ENCODE results near the gene PHACTR1.

Gene PHACTR1

DNA sequence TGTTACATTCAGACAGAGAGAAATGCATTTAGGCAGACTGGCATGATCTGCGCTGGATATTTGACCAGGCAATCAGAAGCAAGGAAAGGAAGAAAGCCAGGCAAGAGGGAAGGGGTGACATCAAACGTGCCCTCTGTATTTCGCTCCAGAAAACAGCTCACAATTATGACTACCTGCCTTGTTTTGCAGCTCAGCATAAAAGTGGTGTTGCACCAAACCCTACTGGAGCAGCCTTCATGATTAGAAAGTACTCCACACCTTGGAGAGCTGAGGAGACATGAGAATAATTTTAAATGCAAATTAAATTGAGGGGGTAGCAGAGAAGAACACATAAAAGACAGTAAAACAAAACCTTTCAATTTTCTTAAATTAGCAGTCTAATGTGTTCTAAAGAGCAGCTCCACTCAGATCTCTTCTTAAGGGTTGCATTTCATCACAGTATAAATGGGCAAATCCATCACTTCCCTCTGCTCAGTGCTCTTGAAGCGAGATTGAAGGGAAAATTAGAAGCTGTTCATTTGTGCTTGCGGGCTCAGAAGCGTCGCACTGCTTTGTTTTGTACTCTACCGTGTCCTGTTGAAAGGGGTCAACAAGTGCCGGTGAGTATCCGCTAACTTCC lies at the start of gene PHACTR1:
Gene PHACTR1 (plus strand): TSS at position 470 of the 619 bp plus-strand sequence.
- TF ChIP-seq GATA1 (IDR thresholded peaks at IDR 0.05; ENCODE audit: low read depth, low read length): no peak
- no peak for TF ChIP-seq POLR2A (IDR thresholded peaks at IDR 0.05; ENCODE audit: low read length)
- no peak for DNase-seq

- TF ChIP-seq GATA1 (IDR thresholded peaks at IDR 0.05; ENCODE audit: low read depth, low read length) (no peak), POLR2A (IDR thresholded peaks at IDR 0.05; ENCODE audit: low read length) (no peak)
- DNase-seq: no peak
Measured at GRCh38 chr6:12666886-12667285, 49.7 kb upstream of the PHACTR1 start.

DNA sequence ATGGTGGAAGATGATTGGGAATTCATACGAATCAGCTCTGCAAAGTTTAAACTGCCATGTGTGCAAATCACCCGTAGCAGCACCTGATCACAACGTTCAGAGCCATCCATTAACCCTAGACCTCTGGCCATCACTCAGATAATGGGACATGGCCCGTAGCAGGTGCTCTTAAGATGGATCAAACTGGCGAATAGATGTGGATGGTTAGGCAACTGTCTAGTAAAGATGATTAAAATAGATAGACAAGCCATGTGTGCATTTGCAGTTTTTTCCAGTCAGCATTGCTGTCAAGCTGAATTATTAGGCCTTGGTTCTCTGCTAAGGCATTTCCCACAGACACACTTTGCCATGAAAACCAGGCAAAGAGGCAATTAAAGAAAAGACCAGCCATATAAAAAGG lies 40.6 kb upstream of the PHACTR1 start:
- no peak for TF ChIP-seq GATA1 (IDR thresholded peaks at IDR 0.05; ENCODE audit: low read depth, low read length)
- no peak for TF ChIP-seq POLR2A (IDR thresholded peaks at IDR 0.05; ENCODE audit: low read length)
- DNase-seq: no peak

- TF ChIP-seq GATA1 (IDR thresholded peaks at IDR 0.05; ENCODE audit: low read depth, low read length) (no peak), POLR2A (IDR thresholded peaks at IDR 0.05; ENCODE audit: low read length) (no peak)
- DNase-seq: no peak
Measured at GRCh38 chr6:12679341-12679740, 37.2 kb upstream of the PHACTR1 start.

DNA sequence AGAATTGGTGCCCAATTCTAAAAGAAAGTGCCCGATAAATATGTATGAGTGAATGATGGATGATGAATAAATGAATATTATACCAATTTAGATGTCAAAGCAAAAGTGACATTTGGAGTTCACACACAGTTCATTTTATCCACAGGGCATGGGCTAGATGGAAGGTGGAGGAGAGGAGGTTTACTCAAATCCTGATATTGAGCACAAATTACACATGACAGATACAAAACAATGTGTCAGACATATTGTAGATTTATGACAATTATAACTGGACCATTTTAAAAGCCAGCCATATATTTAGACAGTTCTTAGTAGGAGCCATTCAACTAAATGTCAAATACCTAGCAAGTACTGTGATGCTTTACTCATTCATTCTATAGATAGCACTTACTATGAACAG lies 23.4 kb upstream of the PHACTR1 start:
- TF ChIP-seq POLR2A (IDR thresholded peaks at IDR 0.05; ENCODE audit: low read length) (no peak), GATA1 (IDR thresholded peaks at IDR 0.05; ENCODE audit: low read depth, low read length) (no peak)
- no peak for DNase-seq

DNA sequence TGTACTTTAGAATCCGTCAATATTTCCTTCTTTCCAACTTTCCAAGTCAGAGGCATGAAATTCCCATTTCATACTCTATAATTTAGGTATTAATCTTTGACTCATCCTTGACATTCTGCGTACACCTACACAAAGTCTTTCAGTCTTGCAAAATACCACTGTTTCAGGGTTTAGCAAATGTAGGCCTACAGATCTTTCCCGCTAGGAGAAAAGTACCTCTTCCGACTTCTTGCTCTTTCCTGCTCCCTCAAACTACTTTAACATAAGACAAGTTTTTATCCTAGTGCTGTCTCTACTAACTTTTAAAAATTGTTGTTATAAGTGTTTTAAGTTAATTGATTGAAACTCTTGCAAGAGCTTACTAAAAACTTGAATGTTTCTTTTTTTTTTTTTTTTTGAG lies 18.3 kb upstream of the PHACTR1 start:
- no peak for DNase-seq
- TF ChIP-seq POLR2A (IDR thresholded peaks at IDR 0.05; ENCODE audit: low read length): no peak
- TF ChIP-seq GATA1 (IDR thresholded peaks at IDR 0.05; ENCODE audit: low read depth, low read length): no peak

GRCh38 chr6:12704946-12705345 lies 11.6 kb upstream of the PHACTR1 start:
- TF ChIP-seq GATA1 (IDR thresholded peaks at IDR 0.05; ENCODE audit: low read depth, low read length) (no peak), POLR2A (IDR thresholded peaks at IDR 0.05; ENCODE audit: low read length) (no peak)
- no peak for DNase-seq

GRCh38 chr6:12709116-12709515 lies 7.5 kb upstream of the PHACTR1 start:
- no peak for TF ChIP-seq GATA1 (IDR thresholded peaks at IDR 0.05; ENCODE audit: low read depth, low read length)
- no peak for TF ChIP-seq POLR2A (IDR thresholded peaks at IDR 0.05; ENCODE audit: low read length)
- no peak for DNase-seq

GRCh38 chr6:12709556-12710232 lies 6.9 kb upstream of the PHACTR1 start:
- DNase-seq: no peak
- TF ChIP-seq POLR2A (IDR thresholded peaks at IDR 0.05; ENCODE audit: low read length) (no peak), GATA1 (IDR thresholded peaks at IDR 0.05; ENCODE audit: low read depth, low read length) (no peak)

- TF ChIP-seq GATA1 (IDR thresholded peaks at IDR 0.05; ENCODE audit: low read depth, low read length) (no peak), POLR2A (IDR thresholded peaks at IDR 0.05; ENCODE audit: low read length) (no peak)
- no peak for DNase-seq
Measured at GRCh38 chr6:12710921-12711320, 5.6 kb upstream of the PHACTR1 start.

DNA sequence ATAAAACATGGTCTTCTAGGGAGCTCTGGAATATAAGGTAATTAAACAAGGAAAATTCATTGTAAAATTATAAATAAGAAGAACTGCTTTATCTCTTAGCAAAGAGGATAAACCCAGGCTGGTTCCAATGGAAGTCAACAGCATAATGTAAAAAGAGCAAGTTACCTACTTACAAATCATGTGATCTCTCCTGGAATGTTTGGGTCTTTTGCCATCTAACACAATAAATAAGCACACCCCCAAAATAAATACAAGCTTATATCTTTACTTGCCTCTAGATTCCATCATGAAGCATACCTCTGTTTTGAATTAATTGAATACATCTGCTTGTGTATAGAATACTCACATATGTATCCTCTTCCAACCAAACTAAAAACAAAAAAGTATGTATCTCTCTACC lies 2.5 kb upstream of the PHACTR1 start:
- TF ChIP-seq GATA1 (IDR thresholded peaks at IDR 0.05; ENCODE audit: low read depth, low read length): no peak
- no peak for TF ChIP-seq POLR2A (IDR thresholded peaks at IDR 0.05; ENCODE audit: low read length)
- DNase-seq: no peak

DNA sequence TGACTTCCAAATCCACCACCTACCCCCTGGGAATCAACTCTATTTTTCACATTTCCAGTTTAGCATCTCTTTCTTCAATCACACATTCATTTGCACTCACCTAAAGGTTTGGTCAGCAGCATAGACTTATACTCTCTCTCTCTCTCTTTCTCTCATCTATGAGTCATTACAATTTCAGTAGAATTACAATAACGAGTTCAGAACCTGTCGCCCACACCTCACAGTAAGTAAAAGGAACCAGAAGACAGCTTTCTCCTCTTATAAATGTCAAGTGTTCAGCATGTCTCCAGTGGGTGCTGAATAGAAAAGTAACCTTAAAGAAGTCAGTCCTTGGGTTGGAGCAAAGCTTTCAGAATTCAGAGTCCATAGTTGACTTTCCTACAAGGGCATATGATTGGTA lies 1.1 kb upstream of the PHACTR1 start:
- TF ChIP-seq GATA1 (IDR thresholded peaks at IDR 0.05; ENCODE audit: low read depth, low read length): no peak
- TF ChIP-seq POLR2A (IDR thresholded peaks at IDR 0.05; ENCODE audit: low read length): no peak
- no peak for DNase-seq

- no peak for DNase-seq
- no peak for TF ChIP-seq GATA1 (IDR thresholded peaks at IDR 0.05; ENCODE audit: low read depth, low read length)
- no peak for TF ChIP-seq POLR2A (IDR thresholded peaks at IDR 0.05; ENCODE audit: low read length)
Measured at GRCh38 chr6:12717356-12717755, 789 bp downstream of the PHACTR1 start.

- no peak for DNase-seq
- TF ChIP-seq GATA1 (IDR thresholded peaks at IDR 0.05; ENCODE audit: low read depth, low read length) (no peak), POLR2A (IDR thresholded peaks at IDR 0.05; ENCODE audit: low read length) (no peak)
Measured at GRCh38 chr6:12718015-12718414, 1.4 kb downstream of the PHACTR1 start.

GRCh38 chr6:12719017-12719416 lies 2.5 kb downstream of the PHACTR1 start:
- no peak for DNase-seq
- TF ChIP-seq POLR2A (IDR thresholded peaks at IDR 0.05; ENCODE audit: low read length) (no peak), GATA1 (IDR thresholded peaks at IDR 0.05; ENCODE audit: low read depth, low read length) (no peak)
